SK-N-SH (cell line): ENCODE measurements around the gene CEACAM19. TPM values are rescaled to one million over a fixed set of nuclear protein-coding genes. Genes with fewer than 3 reads are reported as not detected.

Experiments
- CTCF ChIA-PET: fragments of 300-600, 350-600 bp; formaldehyde crosslinking; extraction: SDS; loops from one replicate; lab custom pipeline; 2021; lab: Yijun Ruan, JAX
- POLR2A ChIA-PET: fragments of 350-600 bp; sonication (Branson Sonifier 250); formaldehyde crosslinking; extraction: SDS; loops from one replicate; lab custom pipeline; 2020; ENCODE audit warnings: antibody characterized with exemption, inconsistent platforms; lab: Yijun Ruan, JAX
- DNase-seq: peaks from one replicate; pipeline ENCODE4 v3.0.0; 2012
- H2AFZ ChIP-seq: fragments of 200-600 bp; sonication (generic); 2 replicates; pipeline ENCODE4 v1.8.1; 2016; ENCODE audit warnings: antibody characterized with exemption, mild to moderate bottlenecking, low read depth
- H3F3A ChIP-seq: fragments of 200-600 bp; sonication (generic); replicated peaks from 2 replicates; pipeline ENCODE3; 2016; ENCODE audit warnings: antibody characterized with exemption, mild to moderate bottlenecking; ENCODE audit not compliant: insufficient read depth
- H3K27ac ChIP-seq, 2 experiments: fragments of 200-500 bp in 1 of 2; fragments of 200-600 bp in 1 of 2; sonication (Bioruptor generic) in 1 of 2; sonication (generic), shearing (Covaris generic) in 1 of 2; 2 replicates each; pipeline versions ENCODE4 v1.5.1 to v1.6.1; 2014 to 2016; ENCODE audit warnings: low read depth in 2 of 2, inconsistent platforms in 1 of 2, low read length in 1 of 2, mild to moderate bottlenecking in 1 of 2, mixed read lengths in 1 of 2
- H3K27me3 ChIP-seq: fragments of 200-600 bp; sonication (generic), shearing (Covaris generic); 2 replicates; pipeline ENCODE4 v1.6.1; 2016; ENCODE audit warnings: mixed run types; ENCODE audit not compliant: insufficient read depth
- H3K36me3 ChIP-seq, 2 experiments: fragments of 200-500 bp in 1 of 2; fragments of 200-600 bp in 1 of 2; sonication (Bioruptor generic) in 1 of 2; sonication (generic) in 1 of 2; replicated peaks in 1 of 2; 2 replicates each; pipeline versions ENCODE3 to v1.5.1; 2014 to 2016; ENCODE audit warnings: low read length in 1 of 2, mild to moderate bottlenecking in 1 of 2; ENCODE audit not compliant: insufficient read depth in 2 of 2, control insufficient read depth in 1 of 2
- H3K4me1 ChIP-seq, 2 experiments: fragments of 200-500 bp in 1 of 2; fragments of 200-600 bp in 1 of 2; sonication (Bioruptor generic) in 1 of 2; sonication (generic), shearing (Covaris generic) in 1 of 2; 2 replicates each; pipeline versions ENCODE4 v1.5.1 to v1.6.1; 2014 to 2016; ENCODE audit warnings: low read depth in 1 of 2, low read length in 1 of 2, mixed run types in 1 of 2; ENCODE audit not compliant: insufficient read depth in 2 of 2, control insufficient read depth in 1 of 2
- H3K4me2 ChIP-seq: fragments of 200-600 bp; sonication (generic), shearing (Covaris generic); 2 replicates; pipeline ENCODE4 v1.6.1; 2017; ENCODE audit warnings: mixed run types
- H3K4me3 ChIP-seq, 2 experiments: fragments of 200-500 bp in 1 of 2; fragments of 200-600 bp in 1 of 2; sonication (Bioruptor generic) in 1 of 2; sonication (generic), shearing (Covaris generic) in 1 of 2; 2 replicates each; pipeline versions ENCODE4 v1.5.1 to v1.8.1; 2014 to 2016; ENCODE audit warnings: low read depth in 2 of 2, inconsistent platforms in 1 of 2, low read length in 1 of 2, mild to moderate bottlenecking in 1 of 2, mixed read lengths in 1 of 2, moderate library complexity in 1 of 2
- H3K79me2 ChIP-seq: fragments of 200-600 bp; sonication (generic); 2 replicates; pipeline ENCODE4 v1.8.1; 2017; ENCODE audit warnings: mild to moderate bottlenecking; ENCODE audit not compliant: insufficient read depth
- H3K9ac ChIP-seq: fragments of 200-600 bp; sonication (generic); 2 replicates; pipeline ENCODE4 v1.6.1; 2017; ENCODE audit warnings: mixed run types
- H3K9me2 ChIP-seq: fragments of 200-600 bp; sonication (generic); 2 replicates; pipeline ENCODE4 v1.6.1; 2017; ENCODE audit warnings: mixed run types
- H3K9me3 ChIP-seq: fragments of 200-600 bp; sonication (generic); 2 replicates; pipeline ENCODE4 v1.6.1; 2017; ENCODE audit warnings: mixed run types, mild to moderate bottlenecking, moderate library complexity
- H4K20me1 ChIP-seq: fragments of 200-600 bp; sonication (generic); 2 replicates; pipeline ENCODE4 v1.6.1; 2017; ENCODE audit warnings: mild to moderate bottlenecking, mixed run types; ENCODE audit not compliant: insufficient read depth
- CTCF ChIP-seq: fragments of 200-600 bp; sonication (generic); IDR thresholded peaks from 2 replicates; pipeline ENCODE4 v1.6.1; 2017; ENCODE audit warnings: antibody characterized with exemption, mild to moderate bottlenecking, moderate library complexity
- EZH2phosphoT487 ChIP-seq: fragments of 200-600 bp; sonication (generic); IDR thresholded peaks from 2 replicates; pipeline ENCODE4 v1.6.1; 2017; ENCODE audit warnings: low read depth, mixed run types, mild to moderate bottlenecking, antibody characterized with exemption, moderate library complexity, borderline replicate concordance
- FOXJ3 ChIP-seq: sonication (generic); formaldehyde crosslinking; IDR thresholded peaks from 2 replicates; pipeline ENCODE4 v1.5.1; 2020; ENCODE audit warnings: mild to moderate bottlenecking, missing genetic modification reagents
- FOXM1 ChIP-seq: IDR thresholded peaks from 2 replicates; pipeline ENCODE4 v1.4.0; 2012; ENCODE audit warnings: low read depth, mild to moderate bottlenecking
- IRF3 ChIP-seq: fragments of 150-350 bp; IDR thresholded peaks from 2 replicates; pipeline ENCODE4 v1.6.1; 2016; ENCODE audit warnings: mild to moderate bottlenecking, low read depth, low read length
- JUND ChIP-seq: IDR thresholded peaks from 2 replicates; pipeline ENCODE4 v1.4.0; 2012
- MAX ChIP-seq: IDR thresholded peaks from 2 replicates; pipeline ENCODE4 v1.4.0; 2012; ENCODE audit warnings: low read depth
- MXI1 ChIP-seq: IDR thresholded peaks from 2 replicates; pipeline ENCODE4 v1.6.1; 2012; ENCODE audit warnings: mild to moderate bottlenecking, low read depth, low read length, improper control_type of control experiment
- PBX3 ChIP-seq: IDR thresholded peaks from 2 replicates; pipeline ENCODE4; 2012
- RCOR1 ChIP-seq: fragments of 150-350 bp; IDR thresholded peaks from 2 replicates; pipeline ENCODE4 v1.6.1; 2017; ENCODE audit warnings: antibody characterized with exemption, low read length
- RFX5 ChIP-seq: IDR thresholded peaks from 2 replicates; pipeline ENCODE4 v1.6.1; 2012; ENCODE audit warnings: mild to moderate bottlenecking, improper control_type of control experiment, low read length
- RXRA ChIP-seq: IDR thresholded peaks from 2 replicates; pipeline ENCODE4 v1.4.0; 2012; ENCODE audit warnings: low read depth, mild to moderate bottlenecking, borderline replicate concordance
- SIN3A ChIP-seq: IDR thresholded peaks from 2 replicates; pipeline ENCODE4 v1.6.1; 2012; ENCODE audit warnings: low read depth, mild to moderate bottlenecking, low read length, moderate library complexity, borderline replicate concordance
- SMC3 ChIP-seq: IDR thresholded peaks from 2 replicates; pipeline ENCODE4 v1.6.1; 2012; ENCODE audit warnings: low read depth, low read length, improper control_type of control experiment
- TCF12 ChIP-seq: IDR thresholded peaks from 2 replicates; pipeline ENCODE4 v1.4.0; 2012
- USF2 ChIP-seq: fragments of 150-350 bp; IDR thresholded peaks from 2 replicates; pipeline ENCODE4 v1.6.1; 2017; ENCODE audit warnings: antibody characterized with exemption, low read length, low read depth, borderline replicate concordance
- ZBTB33 ChIP-seq: IDR thresholded peaks from 2 replicates; pipeline ENCODE4 v1.4.0; 2012; ENCODE audit warnings: low read depth, borderline replicate concordance
- WGBS: methylation state at CpG from one replicate; pipeline ENCODE4 v1.1.6; 2017; ENCODE audit warnings: low lambda C conversion rate; 5-methylcytosine and 5-hydroxymethylcytosine counted together
- polyA plus RNA-seq, 3 experiments: library from polyadenylated mRNA; depleted of rRNA; stranded (reverse); fragments of >200 nt; gene quantifications; 2 replicates each; pipeline ENCODE4 v1.2.3, GENCODE V29; 2012

Gene CEACAM19
- polyA plus RNA-seq, 1 of the 3 experiments (the other 2 are of a cell fraction) = 2.0 TPM

GRCh38 chr19:44704982-44705381 is 33.7 kb downstream of the CEACAM19 start:
- H3K4me2 ChIP-seq = no peak overlapping the region
- H3K9me2 ChIP-seq = no peaks in the 10 kb centered on the region
- no peak overlapping the region for H2AFZ ChIP-seq
- H3K9ac ChIP-seq = no peak overlapping the region
- DNase-seq = no peak
- 64% methylated on average over 1 of the region's 1 CpG for WGBS
- H3K79me2 ChIP-seq = no peaks in the 10 kb centered on the region
- H3K4me3 ChIP-seq = no peak overlapping the region
- ChIA-PET CTCF (interaction anchor here (0.6 to 1.7 kb wide), 5 partner anchors 15 to 281 kb away, joined by 3 to 8 read pairs (median 3); no protein-coding TSS in a partner anchor), POLR2A (no interaction called here)
- no peaks in the 10 kb centered on the region for H4K20me1 ChIP-seq
- no peaks in the 10 kb centered on the region for H3K36me3 ChIP-seq
- peaks cover 6% of the 10 kb centered on the region for H3F3A ChIP-seq
- H3K9me3 ChIP-seq = no peaks in the 10 kb centered on the region
- TF ChIP-seq TCF12 = no peak
- TF ChIP-seq RCOR1 = no peak
- no peak for TF ChIP-seq SIN3A
- TF ChIP-seq RFX5 = no peak
- TF ChIP-seq FOXM1 = no peak
- no peak for TF ChIP-seq IRF3
- TF ChIP-seq EZH2phosphoT487 = no peak
- no peak for TF ChIP-seq RXRA
- no peak for TF ChIP-seq MXI1
- no peak for TF ChIP-seq MAX
- no peak for TF ChIP-seq PBX3
- no peak for TF ChIP-seq JUND
- no peak for TF ChIP-seq CTCF
- no peak for TF ChIP-seq ZBTB33
- TF ChIP-seq USF2 = no peak
- TF ChIP-seq SMC3 = no peak
- TF ChIP-seq FOXJ3 (CRISPR knock-in tag) = no peak
- H3K4me1 ChIP-seq = no peaks in the 10 kb centered on the region
- H3K27me3 ChIP-seq = no peaks in the 10 kb centered on the region
- H3K27ac ChIP-seq = no peak overlapping the region
